Measurements from ENCODE around the gene DOCK4.

The DOCK4 gene

GRCh38 chr7:111796671-111797070 lies 409.5 kb downstream of the DOCK4 start:
- peak; percentile 2 for DNase-seq

GRCh38 chr7:111789870-111790269 lies 416.3 kb downstream of the DOCK4 start:
- no peak for DNase-seq

- no peak for DNase-seq
These were observed 417.2 kb downstream of the DOCK4 start for GRCh38 chr7:111789048-111789320.

- no peak for DNase-seq
These were observed 417.7 kb downstream of the DOCK4 start for GRCh38 chr7:111788286-111789047.

GRCh38 chr7:111787741-111788140 lies 418.5 kb downstream of the DOCK4 start:
- DNase-seq, result no peak

GRCh38 chr7:111787099-111787498 lies 419.1 kb downstream of the DOCK4 start:
- no peak for DNase-seq

GRCh38 chr7:111785076-111785475 lies 421.1 kb downstream of the DOCK4 start:
- DNase-seq, result no peak

GRCh38 chr7:111784296-111784695 lies 421.9 kb downstream of the DOCK4 start:
- DNase-seq, result no peak

GRCh38 chr7:111783854-111784253 lies 422.3 kb downstream of the DOCK4 start:
- no peak for DNase-seq

- no peak for DNase-seq
These were observed 425.7 kb downstream of the DOCK4 start for GRCh38 chr7:111780527-111780926.

GRCh38 chr7:111775206-111775605 lies 431.0 kb downstream of the DOCK4 start:
- no peak for DNase-seq

GRCh38 chr7:111772716-111773115 lies 433.5 kb downstream of the DOCK4 start:
- DNase-seq, result no peak

- no peak for DNase-seq
These were observed 434.6 kb downstream of the DOCK4 start for GRCh38 chr7:111771638-111772037.

- DNase-seq, result no peak
These were observed 436.1 kb downstream of the DOCK4 start for GRCh38 chr7:111770116-111770515.

GRCh38 chr7:111765751-111766643 lies 440.2 kb downstream of the DOCK4 start:
- peak; percentile 22 for DNase-seq

GRCh38 chr7:111763221-111763801 lies 442.9 kb downstream of the DOCK4 start:
- DNase-seq, result peak; percentile 64

- DNase-seq, result no peak
These were observed 443.4 kb downstream of the DOCK4 start for GRCh38 chr7:111762799-111763198.

- no peak for DNase-seq
These were observed 444.0 kb downstream of the DOCK4 start for GRCh38 chr7:111762211-111762610.

- DNase-seq, result no peak
These were observed 446.2 kb downstream of the DOCK4 start for GRCh38 chr7:111760043-111760442.

GRCh38 chr7:111758332-111758731 lies 447.9 kb downstream of the DOCK4 start:
- DNase-seq, result no peak

- peak; percentile 72 for DNase-seq
These were observed 449.5 kb downstream of the DOCK4 start for GRCh38 chr7:111756687-111757178.

- DNase-seq, result no peak
These were observed 450.8 kb downstream of the DOCK4 start for GRCh38 chr7:111755383-111755782.

GRCh38 chr7:111753968-111754367 lies 452.2 kb downstream of the DOCK4 start:
- DNase-seq, result peak; percentile 9

Data from fibroblast of skin of scalp (primary cell).